ENCODE results near the gene GPR4. TPM values are rescaled to one million over a fixed set of nuclear protein-coding genes. Genes with fewer than 3 reads are reported as not detected.

GPR4 gene
- total RNA-seq, 1 donor from 2014 or later, result 0.30 TPM

DNA sequence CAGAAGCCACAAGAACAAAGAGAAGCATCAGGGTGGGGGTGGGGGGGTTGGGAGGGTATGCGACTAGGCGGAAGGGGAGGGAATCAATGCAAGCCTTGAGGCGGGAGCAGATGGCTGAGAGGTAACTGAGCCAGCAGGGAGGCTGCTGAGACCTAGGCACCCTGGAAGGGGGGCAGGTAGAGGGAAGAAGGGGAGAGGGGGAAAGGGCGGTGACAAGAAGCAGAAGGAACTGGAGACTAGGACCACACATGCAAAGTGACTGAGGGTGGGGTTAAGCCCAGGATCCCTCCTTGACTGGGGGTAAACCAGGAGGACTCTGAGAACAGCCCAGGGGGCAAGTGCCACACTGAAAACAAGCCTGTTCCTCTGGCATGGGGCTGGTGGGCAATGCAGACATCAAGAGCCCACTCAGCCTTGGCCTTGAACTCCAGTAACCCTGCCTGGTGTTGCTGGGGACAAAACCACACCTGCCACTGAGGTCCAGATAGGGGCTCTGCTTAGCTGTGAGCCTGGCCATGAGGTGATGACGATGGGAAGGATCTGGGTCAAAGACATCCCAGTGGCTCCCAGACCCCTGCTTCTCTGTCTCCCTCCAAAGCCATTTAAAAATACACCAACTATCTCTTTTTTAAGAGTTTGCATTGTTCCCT lies 37.8 kb downstream of the GPR4 start:
- no peak for FAIRE-seq
- no peaks in the 10 kb centered on the region for H3K36me3 ChIP-seq (ENCODE audit: insufficient read depth, low read length)
- H2AFZ ChIP-seq (ENCODE audit: low read depth, low read length), result no peak overlapping the region
- H3K27ac Mint-ChIP-seq (ENCODE audit: unreplicated experiment), result no peak overlapping the region
- no peaks in the 10 kb centered on the region for H3K9me3 ChIP-seq (ENCODE audit: insufficient read depth, low read depth, low read length)
- H3K79me2 ChIP-seq (ENCODE audit: insufficient read depth, low read length), result peaks cover 14% of the 10 kb centered on the region
- TF ChIP-seq, protein P1, sequence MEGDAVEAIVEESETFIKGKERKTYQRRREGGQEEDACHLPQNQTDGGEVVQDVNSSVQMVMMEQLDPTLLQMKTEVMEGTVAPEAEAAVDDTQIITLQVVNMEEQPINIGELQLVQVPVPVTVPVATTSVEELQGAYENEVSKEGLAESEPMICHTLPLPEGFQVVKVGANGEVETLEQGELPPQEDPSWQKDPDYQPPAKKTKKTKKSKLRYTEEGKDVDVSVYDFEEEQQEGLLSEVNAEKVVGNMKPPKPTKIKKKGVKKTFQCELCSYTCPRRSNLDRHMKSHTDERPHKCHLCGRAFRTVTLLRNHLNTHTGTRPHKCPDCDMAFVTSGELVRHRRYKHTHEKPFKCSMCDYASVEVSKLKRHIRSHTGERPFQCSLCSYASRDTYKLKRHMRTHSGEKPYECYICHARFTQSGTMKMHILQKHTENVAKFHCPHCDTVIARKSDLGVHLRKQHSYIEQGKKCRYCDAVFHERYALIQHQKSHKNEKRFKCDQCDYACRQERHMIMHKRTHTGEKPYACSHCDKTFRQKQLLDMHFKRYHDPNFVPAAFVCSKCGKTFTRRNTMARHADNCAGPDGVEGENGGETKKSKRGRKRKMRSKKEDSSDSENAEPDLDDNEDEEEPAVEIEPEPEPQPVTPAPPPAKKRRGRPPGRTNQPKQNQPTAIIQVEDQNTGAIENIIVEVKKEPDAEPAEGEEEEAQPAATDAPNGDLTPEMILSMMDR (IDR thresholded peaks at IDR 0.05; ENCODE audit: insufficient read depth, low read depth, low read length), result no peak
- no peak for TF ChIP-seq EZH2 (IDR thresholded peaks at IDR 0.05; ENCODE audit: insufficient read depth, low read length)
- H3K4me1 ChIP-seq (ENCODE audit: insufficient read depth, low read length), result peaks cover 14% of the 10 kb centered on the region
- DNase-seq (ENCODE audit: low read depth), result no peak
- peaks cover 2% of the 10 kb centered on the region for H3K36me3 Mint-ChIP-seq (ENCODE audit: low read depth, unreplicated experiment)
- H3K27ac ChIP-seq (ENCODE audit: low read depth, low read length), result no peak overlapping the region
- peaks cover 22% of the 10 kb centered on the region for H4K20me1 ChIP-seq (ENCODE audit: insufficient read depth, low read length)
- H3K4me1 Mint-ChIP-seq (ENCODE audit: low read depth, unreplicated experiment), result peaks cover 4% of the 10 kb centered on the region
- H3K9ac ChIP-seq (ENCODE audit: low read length), result no peak overlapping the region
- H3K4me3 Mint-ChIP-seq (ENCODE audit: unreplicated experiment), result no peak overlapping the region
- H3K4me3 ChIP-seq (ENCODE audit: insufficient read depth, low read depth, low read length), result no peak overlapping the region
- no peaks in the 10 kb centered on the region for H3K27me3 ChIP-seq (ENCODE audit: insufficient read depth, low read length)
- H3K4me2 ChIP-seq (ENCODE audit: low read length), result no peak overlapping the region
- H3K27me3 Mint-ChIP-seq (ENCODE audit: low read depth, unreplicated experiment), result no peaks in the 10 kb centered on the region
- no peaks in the 10 kb centered on the region for H3K9me3 Mint-ChIP-seq (ENCODE audit: unreplicated experiment)

DNA sequence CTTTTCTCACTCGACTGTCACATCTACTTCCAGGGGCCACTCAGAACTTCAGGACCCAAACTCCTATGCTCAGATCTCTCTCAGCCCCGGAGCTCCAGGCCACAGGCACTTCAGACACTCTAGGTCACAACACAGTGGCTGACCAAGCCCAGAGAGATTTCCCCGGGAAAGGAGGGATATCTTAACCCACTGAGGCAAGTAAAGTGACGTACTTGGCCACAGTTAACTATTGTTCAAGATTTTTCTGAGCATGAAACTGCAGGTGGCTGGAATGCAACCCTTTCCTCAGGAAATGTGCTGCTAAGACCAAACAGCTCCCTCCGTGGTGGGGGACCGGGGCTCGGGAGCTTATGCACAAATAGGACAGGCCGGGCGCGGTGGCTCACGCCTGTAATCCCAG lies 41.3 kb downstream of the GPR4 start:
- H4K20me1 ChIP-seq (ENCODE audit: insufficient read depth, low read length), result peaks cover 44% of the 10 kb centered on the region
- no peak overlapping the region for H3K4me2 ChIP-seq (ENCODE audit: low read length)
- H3K4me1 Mint-ChIP-seq (ENCODE audit: low read depth, unreplicated experiment), result peaks cover 4% of the 10 kb centered on the region
- no peaks in the 10 kb centered on the region for H3K9me3 Mint-ChIP-seq (ENCODE audit: unreplicated experiment)
- H2AFZ ChIP-seq (ENCODE audit: low read depth, low read length), result no peak overlapping the region
- no peak overlapping the region for H3K4me3 Mint-ChIP-seq (ENCODE audit: unreplicated experiment)
- no peaks in the 10 kb centered on the region for H3K36me3 ChIP-seq (ENCODE audit: insufficient read depth, low read length)
- FAIRE-seq (no peak), DNase-seq (ENCODE audit: low read depth) (no peak)
- H3K9me3 ChIP-seq (ENCODE audit: insufficient read depth, low read depth, low read length), result no peaks in the 10 kb centered on the region
- H3K79me2 ChIP-seq (ENCODE audit: insufficient read depth, low read length), result peaks cover 3% of the 10 kb centered on the region
- H3K27me3 ChIP-seq (ENCODE audit: insufficient read depth, low read length), result no peaks in the 10 kb centered on the region
- H3K4me3 ChIP-seq (ENCODE audit: insufficient read depth, low read depth, low read length), result no peak overlapping the region
- peaks cover 5% of the 10 kb centered on the region for H3K4me1 ChIP-seq (ENCODE audit: insufficient read depth, low read length)
- peaks cover 5% of the 10 kb centered on the region for H3K36me3 Mint-ChIP-seq (ENCODE audit: low read depth, unreplicated experiment)
- TF ChIP-seq, protein P1 (IDR thresholded peaks at IDR 0.05; ENCODE audit: insufficient read depth, low read depth, low read length), result no peak
- no peak for TF ChIP-seq EZH2 (IDR thresholded peaks at IDR 0.05; ENCODE audit: insufficient read depth, low read length)
- H3K27ac Mint-ChIP-seq (ENCODE audit: unreplicated experiment), result no peak overlapping the region
- H3K9ac ChIP-seq (ENCODE audit: low read length), result no peak overlapping the region
- H3K27me3 Mint-ChIP-seq (ENCODE audit: low read depth, unreplicated experiment), result no peaks in the 10 kb centered on the region
- H3K27ac ChIP-seq (ENCODE audit: low read depth, low read length), result no peak overlapping the region

DNA sequence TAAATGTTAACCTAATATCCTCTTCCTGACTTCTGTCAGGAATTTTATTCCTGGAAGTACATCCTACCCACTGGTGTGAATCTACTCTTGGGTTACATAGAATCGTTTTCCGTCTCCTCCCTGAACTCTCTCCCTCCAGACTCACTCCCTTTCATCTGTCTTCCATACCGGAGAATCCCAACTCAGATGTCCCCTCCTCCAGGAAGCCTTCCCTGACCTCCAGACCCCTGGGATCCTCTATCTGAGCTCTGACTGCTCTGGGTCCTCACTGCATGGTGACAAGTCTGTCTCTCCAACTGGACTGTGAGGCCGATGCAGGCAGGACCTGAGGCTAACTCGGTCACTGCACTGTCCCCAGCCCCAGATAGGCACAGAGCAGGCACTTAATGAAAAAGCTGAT lies 42.0 kb downstream of the GPR4 start:
- Histone ChIP-seq H3K9me3 (ENCODE audit: insufficient read depth, low read depth, low read length) (no peaks in the 10 kb centered on the region), H4K20me1 (ENCODE audit: insufficient read depth, low read length) (peaks cover 47% of the 10 kb centered on the region), H3K4me2 (ENCODE audit: low read length) (no peak overlapping the region), H3K27ac (ENCODE audit: low read depth, low read length) (no peak overlapping the region), H3K79me2 (ENCODE audit: insufficient read depth, low read length) (peaks cover 3% of the 10 kb centered on the region), H3K4me1 (ENCODE audit: insufficient read depth, low read length) (peaks cover 5% of the 10 kb centered on the region), H3K4me3 (ENCODE audit: insufficient read depth, low read depth, low read length) (no peak overlapping the region), H3K9ac (ENCODE audit: low read length) (no peak overlapping the region), H3K36me3 (ENCODE audit: insufficient read depth, low read length) (no peaks in the 10 kb centered on the region), H2AFZ (ENCODE audit: low read depth, low read length) (no peak overlapping the region), H3K27me3 (ENCODE audit: insufficient read depth, low read length) (no peaks in the 10 kb centered on the region)
- Mint-ChIP-seq H3K4me1 (ENCODE audit: low read depth, unreplicated experiment) (peaks cover 4% of the 10 kb centered on the region), H3K27ac (ENCODE audit: unreplicated experiment) (peak overlapping the region; percentile 22), H3K27me3 (ENCODE audit: low read depth, unreplicated experiment) (no peaks in the 10 kb centered on the region), H3K4me3 (ENCODE audit: unreplicated experiment) (no peak overlapping the region), H3K9me3 (ENCODE audit: unreplicated experiment) (no peaks in the 10 kb centered on the region), H3K36me3 (ENCODE audit: low read depth, unreplicated experiment) (peaks cover 6% of the 10 kb centered on the region)
- FAIRE-seq, result no peak
- no peak for DNase-seq (ENCODE audit: low read depth)
- TF ChIP-seq, protein P1 (IDR thresholded peaks at IDR 0.05; ENCODE audit: insufficient read depth, low read depth, low read length), result no peak
- no peak for TF ChIP-seq EZH2 (IDR thresholded peaks at IDR 0.05; ENCODE audit: insufficient read depth, low read length)

Data from astrocyte (in vitro differentiated cells and primary cell).